WTC11 (cell line): Measurements from ENCODE around the gene SLC9A7. TPM values are rescaled to one million over a fixed set of nuclear protein-coding genes. Genes with fewer than 3 reads are reported as not detected.

Source experiments
- ATAC-seq: fragments of 200-7000 bp; cut with Tn5 transposase; 2 replicates; pipeline ENCODE4 v1.10.0; 2021; ENCODE audit warnings: mild to moderate bottlenecking, moderate library complexity
- CTCF ChIA-PET: fragments of 300-600 bp; sonication (Branson Sonifier 250); formaldehyde crosslinking; loops from one replicate; lab custom pipeline; 2021; ENCODE audit warnings: antibody characterized with exemption; lab: Charles Lee
- POLR2A ChIA-PET: fragments of 350-600 bp; sonication (Branson Sonifier 250); formaldehyde crosslinking; loops from one replicate; lab custom pipeline; 2021; ENCODE audit warnings: antibody characterized with exemption; lab: Charles Lee
- DNase-seq: peaks from one replicate; pipeline ENCODE4 v3.0.0; 2021; ENCODE audit warnings: low spot score
- H3K27ac Mint-ChIP-seq: 2 replicates; pipeline ENCODE4 v1.8.0; 2021; ENCODE audit warnings: mixed read lengths
- H3K27me3 Mint-ChIP-seq: 2 replicates; pipeline ENCODE4 v1.8.0; 2021; ENCODE audit warnings: low read depth, mild to moderate bottlenecking, moderate library complexity, mixed read lengths
- H3K36me3 Mint-ChIP-seq: 2 replicates; pipeline ENCODE4 v1.8.0; 2021; ENCODE audit warnings: mixed read lengths
- H3K4me1 Mint-ChIP-seq: 2 replicates; pipeline ENCODE4 v1.8.0; 2022; ENCODE audit warnings: mixed read lengths
- H3K4me3 Mint-ChIP-seq: 2 replicates; pipeline ENCODE4 v1.8.0; 2021; ENCODE audit warnings: mild to moderate bottlenecking, moderate library complexity, mixed read lengths
- H3K9me3 Mint-ChIP-seq: 2 replicates; pipeline ENCODE4 v1.8.0; 2021; ENCODE audit warnings: mixed read lengths
- ATF1 ChIP-seq: sonication (generic); formaldehyde crosslinking; IDR thresholded peaks from 2 replicates; pipeline ENCODE4 v1.8.1; 2023; ENCODE audit warnings: mild to moderate bottlenecking, moderate library complexity, missing genetic modification reagents
- FOXK1 ChIP-seq: sonication (generic); formaldehyde crosslinking; IDR thresholded peaks from 2 replicates; pipeline ENCODE4 v1.8.0; 2022; ENCODE audit warnings: mild to moderate bottlenecking, moderate library complexity, missing genetic modification reagents
- FOXP1 ChIP-seq: sonication (generic); formaldehyde crosslinking; IDR thresholded peaks from 2 replicates; pipeline ENCODE4 v1.8.0; 2022; ENCODE audit warnings: missing genetic modification reagents, mild to moderate bottlenecking, moderate library complexity, borderline replicate concordance
- GTF2I ChIP-seq: fragments of 250-450 bp; sonication (Bioruptor Pico); conservative IDR thresholded peaks from 2 replicates; pipeline ENCODE4 v1.4.0; 2021; ENCODE audit warnings: mild to moderate bottlenecking
- JUN ChIP-seq: sonication (generic); formaldehyde crosslinking; IDR thresholded peaks from 2 replicates; pipeline ENCODE4 v1.8.0; 2023; ENCODE audit warnings: mild to moderate bottlenecking, missing genetic modification reagents
- NR3C1 ChIP-seq: sonication (generic); formaldehyde crosslinking; conservative IDR thresholded peaks from 2 replicates; pipeline ENCODE4 v1.8.1; 2023; ENCODE audit warnings: low read depth, mild to moderate bottlenecking, missing genetic modification reagents
- SMAD3 ChIP-seq: sonication (generic); formaldehyde crosslinking; IDR thresholded peaks from 2 replicates; pipeline ENCODE4 v1.8.0; 2022; ENCODE audit warnings: missing genetic modification reagents, mild to moderate bottlenecking, borderline replicate concordance
- total RNA-seq: library from RNA; stranded (reverse); gene quantifications from 3 replicates; pipeline ENCODE4 v1.2.3, GENCODE V29; 2021
- TF ChIP-seq, protein P1 (sequence below): fragments of 250-450 bp; sonication (Bioruptor Pico); IDR thresholded peaks from 2 replicates; pipeline ENCODE4 v1.9.0; 2021; ENCODE audit warnings: mild to moderate bottlenecking
- TF ChIP-seq, protein P2 (sequence below): fragments of 250-450 bp; sonication (Bioruptor Pico); IDR thresholded peaks from 2 replicates; pipeline ENCODE4 v2.1.2; 2022; ENCODE audit warnings: mild to moderate bottlenecking, moderate library complexity
- TF ChIP-seq, protein P3 (sequence below): sonication (generic); formaldehyde crosslinking; IDR thresholded peaks from 2 replicates; pipeline ENCODE4 v1.8.0; 2023; ENCODE audit warnings: missing genetic modification reagents
- TF ChIP-seq, protein P4 (sequence below): sonication (generic); formaldehyde crosslinking; IDR thresholded peaks from 2 replicates; pipeline ENCODE4 v1.8.1; 2023; ENCODE audit warnings: mild to moderate bottlenecking, missing genetic modification reagents, borderline replicate concordance
- TF ChIP-seq, protein P5 (sequence below): sonication (generic); formaldehyde crosslinking; IDR thresholded peaks from 2 replicates; pipeline ENCODE4 v1.8.0; 2023; ENCODE audit warnings: missing genetic modification reagents, mild to moderate bottlenecking, borderline replicate concordance
- TF ChIP-seq, protein P6 (sequence below): sonication (generic); formaldehyde crosslinking; IDR thresholded peaks from 2 replicates; pipeline ENCODE4 v1.8.0; 2022; ENCODE audit warnings: mild to moderate bottlenecking, missing genetic modification reagents
- TF ChIP-seq, protein P7 (sequence below): fragments of 250-450 bp; sonication (Bioruptor Pico); IDR thresholded peaks from 2 replicates; pipeline ENCODE4 v1.9.0; 2021; ENCODE audit warnings: moderate library complexity, mild to moderate bottlenecking, inconsistent platforms, borderline replicate concordance

SLC9A7 gene
- total RNA-seq, 1 experiment from 2014 or later = 18.0 TPM

DNA sequence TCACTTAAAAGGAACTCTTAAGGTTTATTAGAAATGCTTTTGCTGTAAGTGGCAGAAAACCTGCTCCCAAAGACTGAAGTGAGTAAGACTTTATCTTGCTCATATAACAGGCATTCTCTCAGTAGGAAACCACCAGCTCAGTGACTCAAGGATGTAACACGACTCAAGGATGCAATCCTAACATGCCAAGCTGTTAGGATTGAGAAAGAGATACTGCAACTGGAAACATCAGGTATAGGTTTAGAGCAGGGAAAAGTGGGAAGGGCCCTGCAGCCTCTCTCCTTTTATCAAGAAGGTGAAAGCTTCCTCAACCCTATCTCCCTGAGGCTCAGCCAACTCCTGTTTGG, 11.9 kb upstream of the SLC9A7 start (continued):
- TF ChIP-seq, protein P1, sequence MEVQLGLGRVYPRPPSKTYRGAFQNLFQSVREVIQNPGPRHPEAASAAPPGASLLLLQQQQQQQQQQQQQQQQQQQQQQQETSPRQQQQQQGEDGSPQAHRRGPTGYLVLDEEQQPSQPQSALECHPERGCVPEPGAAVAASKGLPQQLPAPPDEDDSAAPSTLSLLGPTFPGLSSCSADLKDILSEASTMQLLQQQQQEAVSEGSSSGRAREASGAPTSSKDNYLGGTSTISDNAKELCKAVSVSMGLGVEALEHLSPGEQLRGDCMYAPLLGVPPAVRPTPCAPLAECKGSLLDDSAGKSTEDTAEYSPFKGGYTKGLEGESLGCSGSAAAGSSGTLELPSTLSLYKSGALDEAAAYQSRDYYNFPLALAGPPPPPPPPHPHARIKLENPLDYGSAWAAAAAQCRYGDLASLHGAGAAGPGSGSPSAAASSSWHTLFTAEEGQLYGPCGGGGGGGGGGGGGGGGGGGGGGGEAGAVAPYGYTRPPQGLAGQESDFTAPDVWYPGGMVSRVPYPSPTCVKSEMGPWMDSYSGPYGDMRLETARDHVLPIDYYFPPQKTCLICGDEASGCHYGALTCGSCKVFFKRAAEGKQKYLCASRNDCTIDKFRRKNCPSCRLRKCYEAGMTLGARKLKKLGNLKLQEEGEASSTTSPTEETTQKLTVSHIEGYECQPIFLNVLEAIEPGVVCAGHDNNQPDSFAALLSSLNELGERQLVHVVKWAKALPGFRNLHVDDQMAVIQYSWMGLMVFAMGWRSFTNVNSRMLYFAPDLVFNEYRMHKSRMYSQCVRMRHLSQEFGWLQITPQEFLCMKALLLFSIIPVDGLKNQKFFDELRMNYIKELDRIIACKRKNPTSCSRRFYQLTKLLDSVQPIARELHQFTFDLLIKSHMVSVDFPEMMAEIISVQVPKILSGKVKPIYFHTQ (CRISPR knock-in tag) = no peak
- TF ChIP-seq SMAD3 (CRISPR knock-in tag) = no peak
- TF ChIP-seq, protein P2, sequence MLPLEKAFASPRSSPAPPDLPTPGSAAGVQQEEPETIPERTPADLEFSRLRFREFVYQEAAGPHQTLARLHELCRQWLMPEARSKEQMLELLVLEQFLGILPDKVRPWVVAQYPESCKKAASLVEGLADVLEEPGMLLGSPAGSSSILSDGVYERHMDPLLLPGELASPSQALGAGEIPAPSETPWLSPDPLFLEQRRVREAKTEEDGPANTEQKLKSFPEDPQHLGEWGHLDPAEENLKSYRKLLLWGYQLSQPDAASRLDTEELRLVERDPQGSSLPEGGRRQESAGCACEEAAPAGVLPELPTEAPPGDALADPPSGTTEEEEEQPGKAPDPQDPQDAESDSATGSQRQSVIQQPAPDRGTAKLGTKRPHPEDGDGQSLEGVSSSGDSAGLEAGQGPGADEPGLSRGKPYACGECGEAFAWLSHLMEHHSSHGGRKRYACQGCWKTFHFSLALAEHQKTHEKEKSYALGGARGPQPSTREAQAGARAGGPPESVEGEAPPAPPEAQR (CRISPR knock-in tag) = no peak
- TF ChIP-seq, protein P3, sequence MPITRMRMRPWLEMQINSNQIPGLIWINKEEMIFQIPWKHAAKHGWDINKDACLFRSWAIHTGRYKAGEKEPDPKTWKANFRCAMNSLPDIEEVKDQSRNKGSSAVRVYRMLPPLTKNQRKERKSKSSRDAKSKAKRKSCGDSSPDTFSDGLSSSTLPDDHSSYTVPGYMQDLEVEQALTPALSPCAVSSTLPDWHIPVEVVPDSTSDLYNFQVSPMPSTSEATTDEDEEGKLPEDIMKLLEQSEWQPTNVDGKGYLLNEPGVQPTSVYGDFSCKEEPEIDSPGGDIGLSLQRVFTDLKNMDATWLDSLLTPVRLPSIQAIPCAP (CRISPR knock-in tag) = no peak
- TF ChIP-seq GTF2I = no peak
- TF ChIP-seq, protein P4, sequence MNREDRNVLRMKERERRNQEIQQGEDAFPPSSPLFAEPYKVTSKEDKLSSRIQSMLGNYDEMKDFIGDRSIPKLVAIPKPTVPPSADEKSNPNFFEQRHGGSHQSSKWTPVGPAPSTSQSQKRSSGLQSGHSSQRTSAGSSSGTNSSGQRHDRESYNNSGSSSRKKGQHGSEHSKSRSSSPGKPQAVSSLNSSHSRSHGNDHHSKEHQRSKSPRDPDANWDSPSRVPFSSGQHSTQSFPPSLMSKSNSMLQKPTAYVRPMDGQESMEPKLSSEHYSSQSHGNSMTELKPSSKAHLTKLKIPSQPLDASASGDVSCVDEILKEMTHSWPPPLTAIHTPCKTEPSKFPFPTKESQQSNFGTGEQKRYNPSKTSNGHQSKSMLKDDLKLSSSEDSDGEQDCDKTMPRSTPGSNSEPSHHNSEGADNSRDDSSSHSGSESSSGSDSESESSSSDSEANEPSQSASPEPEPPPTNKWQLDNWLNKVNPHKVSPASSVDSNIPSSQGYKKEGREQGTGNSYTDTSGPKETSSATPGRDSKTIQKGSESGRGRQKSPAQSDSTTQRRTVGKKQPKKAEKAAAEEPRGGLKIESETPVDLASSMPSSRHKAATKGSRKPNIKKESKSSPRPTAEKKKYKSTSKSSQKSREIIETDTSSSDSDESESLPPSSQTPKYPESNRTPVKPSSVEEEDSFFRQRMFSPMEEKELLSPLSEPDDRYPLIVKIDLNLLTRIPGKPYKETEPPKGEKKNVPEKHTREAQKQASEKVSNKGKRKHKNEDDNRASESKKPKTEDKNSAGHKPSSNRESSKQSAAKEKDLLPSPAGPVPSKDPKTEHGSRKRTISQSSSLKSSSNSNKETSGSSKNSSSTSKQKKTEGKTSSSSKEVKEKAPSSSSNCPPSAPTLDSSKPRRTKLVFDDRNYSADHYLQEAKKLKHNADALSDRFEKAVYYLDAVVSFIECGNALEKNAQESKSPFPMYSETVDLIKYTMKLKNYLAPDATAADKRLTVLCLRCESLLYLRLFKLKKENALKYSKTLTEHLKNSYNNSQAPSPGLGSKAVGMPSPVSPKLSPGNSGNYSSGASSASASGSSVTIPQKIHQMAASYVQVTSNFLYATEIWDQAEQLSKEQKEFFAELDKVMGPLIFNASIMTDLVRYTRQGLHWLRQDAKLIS (CRISPR knock-in tag) = no peak
- no peak for TF ChIP-seq ATF1 (CRISPR knock-in tag)

DNA sequence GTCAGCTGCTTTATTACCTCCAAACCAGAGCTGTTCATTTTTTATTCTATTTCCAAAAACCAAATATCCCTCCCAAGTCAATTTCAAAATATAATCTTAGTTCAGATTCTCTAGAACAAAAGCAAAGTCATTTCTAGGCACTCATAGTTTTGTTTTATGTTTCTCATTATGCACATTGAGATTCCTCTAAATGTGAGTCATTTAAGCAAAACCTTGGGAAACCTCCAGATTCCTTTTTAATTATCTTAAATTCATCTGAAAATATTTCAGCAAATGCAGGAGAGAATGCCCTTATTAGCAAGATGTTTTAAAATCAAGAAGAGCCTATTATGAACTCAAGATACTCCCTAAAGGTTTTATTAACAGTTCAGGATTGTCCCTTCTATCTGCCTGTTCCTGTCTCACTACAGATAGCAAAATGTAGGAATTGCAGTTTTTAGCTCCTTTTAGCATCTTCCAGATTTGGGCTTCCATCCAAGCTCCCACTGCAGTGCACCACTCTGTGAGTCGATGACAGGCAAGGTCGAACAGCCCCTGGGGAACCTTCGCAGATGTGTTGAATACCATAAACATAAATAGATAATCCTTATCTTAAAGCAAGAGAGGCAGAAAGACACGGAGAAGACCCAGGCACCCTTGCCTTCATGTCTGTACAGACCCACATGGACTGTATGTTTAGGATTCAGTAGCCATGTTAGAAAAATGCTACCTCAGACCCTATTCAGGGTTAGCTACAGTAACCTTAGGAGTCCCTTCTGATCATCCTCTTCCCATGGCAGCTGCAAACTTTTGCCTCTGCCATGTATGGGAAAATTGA, 11.3 kb upstream of the SLC9A7 start:
- H3K4me3 Mint-ChIP-seq = no peak overlapping the region
- ChIA-PET POLR2A (no interaction called here), CTCF (interaction anchor here (1.5 kb wide), 1 partner anchor 26 kb away, joined by 6 read pairs; no protein-coding TSS in a partner anchor)
- H3K36me3 Mint-ChIP-seq = no peaks in the 10 kb centered on the region
- TF ChIP-seq JUN (CRISPR knock-in tag) = no peak
- no peak for DNase-seq
- H3K27me3 Mint-ChIP-seq = no peaks in the 10 kb centered on the region; the same call in 1 of the 2 replicates
- H3K4me1 Mint-ChIP-seq = no peaks in the 10 kb centered on the region
- ATAC-seq = no peak
- H3K9me3 Mint-ChIP-seq = no peaks in the 10 kb centered on the region
- H3K27ac Mint-ChIP-seq = no peak overlapping the region

DNA sequence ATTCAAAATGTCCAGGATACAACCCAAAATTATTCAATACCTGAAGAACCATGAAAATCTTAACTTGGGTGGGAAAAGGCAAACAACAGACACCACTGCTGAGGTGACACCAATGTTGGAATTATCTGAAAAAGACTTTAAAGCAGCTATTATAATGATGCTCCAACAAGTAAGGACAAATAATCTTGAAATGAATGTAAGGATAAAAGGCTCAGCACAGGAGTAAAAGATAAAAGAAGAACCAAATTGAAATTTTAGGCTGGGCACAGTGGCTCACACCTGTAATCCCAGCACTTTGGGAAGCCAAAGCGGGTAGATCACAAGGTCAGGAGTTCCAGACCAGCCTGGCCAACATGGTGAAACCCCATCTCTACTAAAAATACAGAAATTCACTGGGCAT, 4.0 kb upstream of the SLC9A7 start:
- H3K9me3 Mint-ChIP-seq = peaks cover 10% of the 10 kb centered on the region
- 0 out of 2 replicates have a peak, but pooled peaks cover 5% of the 10 kb centered on the region for H3K36me3 Mint-ChIP-seq
- ChIA-PET CTCF (no interaction called here), POLR2A (no interaction called here)
- H3K4me3 Mint-ChIP-seq = no peak overlapping the region
- no peak for ATAC-seq
- DNase-seq = no peak
- peaks cover 11% of the 10 kb centered on the region; the same call in 1 of the 2 replicates for H3K4me1 Mint-ChIP-seq
- no peak overlapping the region for H3K27ac Mint-ChIP-seq
- H3K27me3 Mint-ChIP-seq = no peaks in the 10 kb centered on the region
- TF ChIP-seq, protein P5, sequence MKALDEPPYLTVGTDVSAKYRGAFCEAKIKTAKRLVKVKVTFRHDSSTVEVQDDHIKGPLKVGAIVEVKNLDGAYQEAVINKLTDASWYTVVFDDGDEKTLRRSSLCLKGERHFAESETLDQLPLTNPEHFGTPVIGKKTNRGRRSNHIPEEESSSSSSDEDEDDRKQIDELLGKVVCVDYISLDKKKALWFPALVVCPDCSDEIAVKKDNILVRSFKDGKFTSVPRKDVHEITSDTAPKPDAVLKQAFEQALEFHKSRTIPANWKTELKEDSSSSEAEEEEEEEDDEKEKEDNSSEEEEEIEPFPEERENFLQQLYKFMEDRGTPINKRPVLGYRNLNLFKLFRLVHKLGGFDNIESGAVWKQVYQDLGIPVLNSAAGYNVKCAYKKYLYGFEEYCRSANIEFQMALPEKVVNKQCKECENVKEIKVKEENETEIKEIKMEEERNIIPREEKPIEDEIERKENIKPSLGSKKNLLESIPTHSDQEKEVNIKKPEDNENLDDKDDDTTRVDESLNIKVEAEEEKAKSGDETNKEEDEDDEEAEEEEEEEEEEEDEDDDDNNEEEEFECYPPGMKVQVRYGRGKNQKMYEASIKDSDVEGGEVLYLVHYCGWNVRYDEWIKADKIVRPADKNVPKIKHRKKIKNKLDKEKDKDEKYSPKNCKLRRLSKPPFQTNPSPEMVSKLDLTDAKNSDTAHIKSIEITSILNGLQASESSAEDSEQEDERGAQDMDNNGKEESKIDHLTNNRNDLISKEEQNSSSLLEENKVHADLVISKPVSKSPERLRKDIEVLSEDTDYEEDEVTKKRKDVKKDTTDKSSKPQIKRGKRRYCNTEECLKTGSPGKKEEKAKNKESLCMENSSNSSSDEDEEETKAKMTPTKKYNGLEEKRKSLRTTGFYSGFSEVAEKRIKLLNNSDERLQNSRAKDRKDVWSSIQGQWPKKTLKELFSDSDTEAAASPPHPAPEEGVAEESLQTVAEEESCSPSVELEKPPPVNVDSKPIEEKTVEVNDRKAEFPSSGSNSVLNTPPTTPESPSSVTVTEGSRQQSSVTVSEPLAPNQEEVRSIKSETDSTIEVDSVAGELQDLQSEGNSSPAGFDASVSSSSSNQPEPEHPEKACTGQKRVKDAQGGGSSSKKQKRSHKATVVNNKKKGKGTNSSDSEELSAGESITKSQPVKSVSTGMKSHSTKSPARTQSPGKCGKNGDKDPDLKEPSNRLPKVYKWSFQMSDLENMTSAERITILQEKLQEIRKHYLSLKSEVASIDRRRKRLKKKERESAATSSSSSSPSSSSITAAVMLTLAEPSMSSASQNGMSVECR (CRISPR knock-in tag) = no peak
- no peak for TF ChIP-seq NR3C1
- TF ChIP-seq, protein P6, sequence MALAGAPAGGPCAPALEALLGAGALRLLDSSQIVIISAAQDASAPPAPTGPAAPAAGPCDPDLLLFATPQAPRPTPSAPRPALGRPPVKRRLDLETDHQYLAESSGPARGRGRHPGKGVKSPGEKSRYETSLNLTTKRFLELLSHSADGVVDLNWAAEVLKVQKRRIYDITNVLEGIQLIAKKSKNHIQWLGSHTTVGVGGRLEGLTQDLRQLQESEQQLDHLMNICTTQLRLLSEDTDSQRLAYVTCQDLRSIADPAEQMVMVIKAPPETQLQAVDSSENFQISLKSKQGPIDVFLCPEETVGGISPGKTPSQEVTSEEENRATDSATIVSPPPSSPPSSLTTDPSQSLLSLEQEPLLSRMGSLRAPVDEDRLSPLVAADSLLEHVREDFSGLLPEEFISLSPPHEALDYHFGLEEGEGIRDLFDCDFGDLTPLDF = no peak
- no peak for TF ChIP-seq FOXP1 (CRISPR knock-in tag)
- no peak for TF ChIP-seq FOXK1
- TF ChIP-seq, protein P7, sequence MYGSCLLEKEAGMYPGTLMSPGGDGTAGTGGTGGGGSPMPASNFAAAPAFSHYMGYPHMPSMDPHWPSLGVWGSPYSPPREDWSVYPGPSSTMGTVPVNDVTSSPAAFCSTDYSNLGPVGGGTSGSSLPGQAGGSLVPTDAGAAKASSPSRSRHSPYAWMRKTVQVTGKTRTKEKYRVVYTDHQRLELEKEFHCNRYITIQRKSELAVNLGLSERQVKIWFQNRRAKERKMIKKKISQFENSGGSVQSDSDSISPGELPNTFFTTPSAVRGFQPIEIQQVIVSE (CRISPR knock-in tag) = no peak
